ENCODE measurements around the gene KIF26B. TPM values are rescaled to one million over a fixed set of nuclear protein-coding genes. Genes with fewer than 3 reads are reported as not detected.

KIF26B gene
- total RNA-seq, 1 donor from 2014 or later, result 3.4 TPM

DNA sequence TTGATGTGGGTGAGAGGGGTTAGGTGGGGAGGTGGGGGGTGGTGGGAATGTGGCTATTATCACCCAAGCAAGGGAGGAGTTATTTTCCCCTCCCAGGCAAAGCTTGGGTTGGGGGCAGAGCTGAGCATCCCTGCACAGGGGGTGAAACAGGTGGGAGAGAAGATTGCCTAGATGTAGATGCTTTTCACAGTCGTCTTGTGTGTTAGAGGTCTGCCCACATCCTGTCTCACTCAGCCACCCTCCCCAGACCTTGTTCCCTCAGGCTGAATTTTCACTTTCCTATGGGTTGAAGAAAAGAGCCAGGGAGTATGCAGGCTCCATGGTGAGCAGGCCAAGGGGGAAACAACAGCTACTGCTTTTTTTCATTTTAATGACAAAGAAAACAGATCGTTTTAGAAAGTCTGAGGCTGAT is 223.5 kb downstream of the KIF26B start:
- ATAC-seq (no peak), DNase-seq (no peak)
- intact Hi-C loops (cut with DNase I), result no loop called here
- Histone ChIP-seq H3K36me3 (no peaks in the 10 kb centered on the region), H3K27me3 (no peaks in the 10 kb centered on the region), H3K4me1 (no peaks in the 10 kb centered on the region), H3K4me3 (no peak overlapping the region), H3K27ac (no peak overlapping the region), H3K9me3 (no peaks in the 10 kb centered on the region)
- TF ChIP-seq, protein P1, sequence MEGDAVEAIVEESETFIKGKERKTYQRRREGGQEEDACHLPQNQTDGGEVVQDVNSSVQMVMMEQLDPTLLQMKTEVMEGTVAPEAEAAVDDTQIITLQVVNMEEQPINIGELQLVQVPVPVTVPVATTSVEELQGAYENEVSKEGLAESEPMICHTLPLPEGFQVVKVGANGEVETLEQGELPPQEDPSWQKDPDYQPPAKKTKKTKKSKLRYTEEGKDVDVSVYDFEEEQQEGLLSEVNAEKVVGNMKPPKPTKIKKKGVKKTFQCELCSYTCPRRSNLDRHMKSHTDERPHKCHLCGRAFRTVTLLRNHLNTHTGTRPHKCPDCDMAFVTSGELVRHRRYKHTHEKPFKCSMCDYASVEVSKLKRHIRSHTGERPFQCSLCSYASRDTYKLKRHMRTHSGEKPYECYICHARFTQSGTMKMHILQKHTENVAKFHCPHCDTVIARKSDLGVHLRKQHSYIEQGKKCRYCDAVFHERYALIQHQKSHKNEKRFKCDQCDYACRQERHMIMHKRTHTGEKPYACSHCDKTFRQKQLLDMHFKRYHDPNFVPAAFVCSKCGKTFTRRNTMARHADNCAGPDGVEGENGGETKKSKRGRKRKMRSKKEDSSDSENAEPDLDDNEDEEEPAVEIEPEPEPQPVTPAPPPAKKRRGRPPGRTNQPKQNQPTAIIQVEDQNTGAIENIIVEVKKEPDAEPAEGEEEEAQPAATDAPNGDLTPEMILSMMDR (IDR thresholded peaks at IDR 0.05), result no peak

DNA sequence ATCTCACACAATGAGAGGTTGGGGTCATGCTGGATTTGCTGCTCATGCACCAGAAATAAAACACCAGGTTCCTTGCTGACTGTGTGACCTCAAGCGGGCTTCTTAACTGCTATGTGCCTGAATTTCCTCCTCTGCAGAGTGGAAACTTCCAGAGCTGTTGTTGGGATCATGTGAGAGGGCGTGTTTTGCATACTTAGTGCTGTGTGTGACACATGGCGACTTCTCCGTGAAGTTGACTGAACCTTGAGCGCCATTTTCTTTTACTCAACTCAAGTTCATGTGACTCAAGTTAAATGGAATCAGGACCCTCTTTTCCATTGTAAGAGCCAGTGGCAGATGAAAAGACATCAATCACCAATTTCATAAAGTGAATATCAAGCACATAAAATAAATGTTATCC is 224.0 kb downstream of the KIF26B start:
- Histone ChIP-seq H3K9me3 (no peaks in the 10 kb centered on the region), H3K36me3 (no peaks in the 10 kb centered on the region), H3K4me3 (no peak overlapping the region), H3K4me1 (no peaks in the 10 kb centered on the region), H3K27me3 (no peaks in the 10 kb centered on the region), H3K27ac (no peak overlapping the region)
- no peak for DNase-seq
- intact Hi-C loops (cut with DNase I), result no loop called here
- no peak for ATAC-seq
- TF ChIP-seq, protein P1 (IDR thresholded peaks at IDR 0.05), result no peak

DNA sequence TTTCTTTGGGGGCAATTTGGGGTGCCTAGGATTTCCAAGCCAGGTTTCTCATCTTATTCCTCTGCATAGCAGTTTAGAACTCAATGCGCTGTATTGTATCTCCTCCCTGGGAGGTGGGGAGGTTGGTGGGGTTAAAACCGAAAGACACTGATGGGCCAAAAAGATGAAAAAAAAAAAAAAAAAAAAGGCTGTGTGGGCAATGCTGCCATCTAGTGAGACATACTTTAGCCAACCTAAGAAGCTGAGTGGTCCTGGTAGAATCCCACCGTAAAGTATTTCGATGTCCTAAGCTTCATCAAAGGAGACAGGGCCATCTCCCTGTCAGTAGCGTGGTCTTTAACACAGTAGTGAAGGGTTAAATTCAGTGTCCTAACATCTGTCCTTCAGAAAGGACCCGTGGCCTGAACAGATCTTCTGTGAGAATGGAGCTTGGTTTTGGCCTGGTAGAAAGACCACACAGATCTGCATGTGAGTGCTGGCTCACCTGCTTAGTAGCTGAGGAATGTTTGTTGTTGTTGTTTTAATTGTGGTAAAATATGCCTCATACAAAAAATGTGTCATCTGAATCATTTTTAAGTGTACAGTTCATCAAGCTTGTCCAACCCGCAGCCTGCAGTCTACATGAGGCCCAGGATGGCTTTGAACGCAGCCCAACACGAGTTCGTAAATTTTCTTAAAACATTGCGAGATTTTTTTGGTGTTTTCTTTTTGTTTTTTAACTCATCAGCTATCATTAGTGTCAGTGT is 226.2 kb downstream of the KIF26B start:
- TF ChIP-seq, protein P1 (IDR thresholded peaks at IDR 0.05), result peak; percentile 21

DNA sequence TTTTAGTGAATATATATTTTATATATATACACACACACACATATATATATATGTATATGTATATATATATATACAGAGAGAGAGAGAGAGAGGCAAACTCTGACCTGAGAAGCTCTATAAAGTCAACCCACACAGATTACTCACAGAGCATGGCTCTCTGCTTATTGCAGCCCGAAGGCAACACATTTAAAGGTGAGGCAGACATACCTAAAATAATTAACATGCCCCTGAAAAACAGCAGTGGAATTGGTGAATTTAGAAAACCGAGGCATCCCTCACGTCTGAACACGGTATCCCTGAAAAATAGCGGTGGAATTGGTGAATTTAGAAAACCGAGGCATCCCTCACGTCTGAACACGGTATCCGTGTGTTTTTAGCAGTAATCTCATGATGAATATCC is 228.2 kb downstream of the KIF26B start:
- no peaks in the 10 kb centered on the region for H3K27me3 ChIP-seq
- H3K4me1 ChIP-seq, result no peaks in the 10 kb centered on the region
- intact Hi-C loops (cut with DNase I), result no loop called here
- no peak overlapping the region for H3K4me3 ChIP-seq
- H3K36me3 ChIP-seq, result no peaks in the 10 kb centered on the region
- TF ChIP-seq, protein P1 (IDR thresholded peaks at IDR 0.05), result no peak
- ATAC-seq (no peak), DNase-seq (no peak)
- no peaks in the 10 kb centered on the region for H3K9me3 ChIP-seq
- no peak overlapping the region for H3K27ac ChIP-seq

More for the DNA sequence above, 226.2 kb downstream of the KIF26B start:
- Histone ChIP-seq H3K4me1 (no peaks in the 10 kb centered on the region), H3K27me3 (no peaks in the 10 kb centered on the region), H3K27ac (no peak overlapping the region), H3K9me3 (no peaks in the 10 kb centered on the region), H3K36me3 (no peaks in the 10 kb centered on the region), H3K4me3 (no peak overlapping the region)
- intact Hi-C loops (cut with DNase I), result no loop called here
- ATAC-seq (no peak), DNase-seq (no peak)

DNA sequence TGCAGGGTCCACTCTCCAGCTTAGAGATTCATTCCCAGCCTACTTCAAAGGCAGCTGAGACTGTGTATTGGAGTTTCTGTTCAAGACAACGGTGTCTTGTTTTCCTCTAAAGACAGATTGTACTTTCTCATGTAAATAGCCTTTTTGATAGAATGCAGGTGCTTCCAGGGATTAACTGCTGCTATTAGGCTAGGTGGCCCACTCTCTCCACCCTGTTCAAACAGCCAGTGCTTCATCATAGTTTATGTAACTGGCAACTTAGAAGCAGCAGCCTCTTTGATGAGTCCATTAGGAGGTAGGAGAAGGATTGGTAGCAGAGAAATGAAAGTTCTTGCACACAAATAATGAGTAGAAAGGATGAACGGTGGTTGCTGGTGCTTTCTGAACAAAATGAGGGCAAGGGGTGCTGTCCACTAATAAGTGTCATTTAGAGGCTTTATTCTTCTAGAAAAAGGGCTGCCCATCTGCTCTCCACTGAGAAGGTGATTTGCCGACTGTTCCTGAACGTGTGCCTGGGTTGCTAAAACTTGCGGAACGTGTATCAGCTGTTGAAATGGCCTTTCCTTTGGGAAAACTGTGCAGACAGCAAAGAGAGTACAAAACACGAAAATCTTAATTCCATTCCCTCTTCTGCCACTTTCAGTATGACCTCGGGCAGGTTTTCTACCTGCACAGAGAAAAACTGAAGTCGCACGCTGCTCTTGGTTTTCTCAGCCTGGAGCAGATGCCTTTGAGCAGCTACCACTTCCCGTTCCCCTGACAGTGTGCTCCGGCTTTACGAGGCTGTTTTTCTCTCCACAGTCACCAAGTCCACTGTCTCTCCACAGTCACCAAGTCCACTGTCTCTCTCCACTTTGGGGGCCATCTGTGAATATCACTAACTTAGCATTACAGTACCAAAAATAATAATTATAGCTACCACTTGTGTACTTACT is 228.9 kb downstream of the KIF26B start:
- Histone ChIP-seq H3K4me3 (no peak overlapping the region), H3K36me3 (no peaks in the 10 kb centered on the region), H3K4me1 (no peaks in the 10 kb centered on the region), H3K27me3 (no peaks in the 10 kb centered on the region), H3K27ac (no peak overlapping the region), H3K9me3 (no peaks in the 10 kb centered on the region)
- ATAC-seq (no peak), DNase-seq (no peak)
- intact Hi-C loops (cut with DNase I), result no loop called here
- TF ChIP-seq, protein P1 (IDR thresholded peaks at IDR 0.05), result no peak

All from upper lobe of right lung (tissue), 1 donor.